SJCRH30 (cell line): ENCODE measurements around the gene OR6K6. TPM values are rescaled to one million over a fixed set of nuclear protein-coding genes. Genes with fewer than 3 reads are reported as not detected.

Experiments used
- DNase-seq, 2 experiments: peaks; one replicate each; pipeline ENCODE4 v3.0.0-alpha.2; 2015 to 2020
- H3K27ac ChIP-seq: fragments of 250-450 bp; sonication (Bioruptor Pico); 2 replicates; pipeline ENCODE4 v1.5.1; 2020; ENCODE audit warnings: mild to moderate bottlenecking, moderate library complexity
- H3K27me3 ChIP-seq: fragments of 250-450 bp; sonication (Bioruptor Pico); 2 replicates; pipeline ENCODE4 v1.5.1; 2020; ENCODE audit warnings: mild to moderate bottlenecking, moderate library complexity
- H3K36me3 ChIP-seq: fragments of 250-450 bp; sonication (Bioruptor Pico); 2 replicates; pipeline ENCODE4 v1.5.1; 2020; ENCODE audit warnings: mild to moderate bottlenecking, moderate library complexity
- H3K4me1 ChIP-seq: fragments of 250-450 bp; sonication (Bioruptor Pico); 2 replicates; pipeline ENCODE4 v1.5.1; 2020; ENCODE audit warnings: mild to moderate bottlenecking, moderate library complexity
- H3K4me3 ChIP-seq: fragments of 250-450 bp; sonication (Bioruptor Pico); 2 replicates; pipeline ENCODE4 v1.5.1; 2020; ENCODE audit warnings: mild to moderate bottlenecking, moderate library complexity
- H3K9me3 ChIP-seq: fragments of 250-450 bp; sonication (Bioruptor Pico); replicated peaks from 2 replicates; pipeline ENCODE4 v1.5.1; 2020; ENCODE audit warnings: mild to moderate bottlenecking, moderate library complexity
- total RNA-seq: library from RNA; depleted of rRNA; stranded (reverse); fragments of >200 nt; shearing (Covaris generic); gene quantifications from 2 replicates; pipeline ENCODE4 v1.2.3, GENCODE V29; 2014; rRNA removed

OR6K6 gene
- total RNA-seq, 1 experiment from 2014 or later: not detected

DNA sequence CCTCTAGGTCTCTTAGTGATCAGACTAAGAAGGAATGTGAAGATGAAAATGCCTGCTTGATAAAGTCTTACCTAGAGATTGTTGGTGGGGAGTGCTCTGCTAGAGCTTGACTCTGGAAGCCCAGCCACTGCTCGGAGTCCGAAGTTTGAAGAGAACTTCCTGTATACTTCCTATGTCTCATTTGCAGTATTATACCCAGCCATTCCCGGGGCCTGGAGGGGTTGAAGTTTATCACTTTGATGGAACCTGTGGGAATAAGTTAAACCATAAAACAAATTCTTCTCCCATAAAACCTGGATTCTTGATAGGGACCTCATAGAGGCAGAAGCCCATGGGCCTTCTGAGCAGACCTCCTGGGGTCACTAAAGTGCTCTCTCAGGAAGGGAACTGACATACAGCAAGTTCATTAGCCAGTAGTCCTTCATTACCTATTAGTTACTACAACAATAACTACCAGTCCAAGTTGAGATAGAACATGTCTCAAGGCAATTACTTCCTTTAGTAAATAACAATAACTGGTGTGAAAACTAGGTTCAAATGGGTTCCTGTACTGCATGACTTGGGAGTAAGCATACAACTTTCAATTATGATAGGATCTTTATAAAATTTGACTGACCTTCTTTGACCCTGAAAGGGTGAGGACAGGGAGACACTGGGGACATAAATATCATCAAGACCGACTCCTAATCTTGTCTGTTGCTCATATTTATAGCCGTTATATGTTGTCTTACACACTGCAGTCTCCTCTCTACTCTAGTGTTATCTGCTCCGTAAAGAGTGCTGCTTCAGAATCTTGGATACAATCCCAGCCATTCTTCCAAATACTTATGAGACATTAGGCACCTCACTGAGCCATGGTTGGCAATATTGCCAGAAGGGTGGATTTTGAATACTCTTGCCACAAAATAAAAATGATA lies 17.7 kb downstream of the OR6K6 start, which contains the start of gene OR6N1:
Gene OR6N1, minus strand, starts transcription at position 246 of the 917 bp plus-strand sequence. CDS start 5,513 bp downstream, outside the sequence.
- Histone ChIP-seq H3K4me3 (no peak within 1 kb of the TSS), H3K4me1 (no peaks in the 10 kb centered on the region), H3K27ac (no peak within 1 kb of the TSS), H3K36me3 (no peaks in the 10 kb centered on the region), H3K9me3 (no peaks in the 10 kb centered on the region), H3K27me3 (no peaks in the 10 kb centered on the region)
- DNase-seq: no peak

DNA sequence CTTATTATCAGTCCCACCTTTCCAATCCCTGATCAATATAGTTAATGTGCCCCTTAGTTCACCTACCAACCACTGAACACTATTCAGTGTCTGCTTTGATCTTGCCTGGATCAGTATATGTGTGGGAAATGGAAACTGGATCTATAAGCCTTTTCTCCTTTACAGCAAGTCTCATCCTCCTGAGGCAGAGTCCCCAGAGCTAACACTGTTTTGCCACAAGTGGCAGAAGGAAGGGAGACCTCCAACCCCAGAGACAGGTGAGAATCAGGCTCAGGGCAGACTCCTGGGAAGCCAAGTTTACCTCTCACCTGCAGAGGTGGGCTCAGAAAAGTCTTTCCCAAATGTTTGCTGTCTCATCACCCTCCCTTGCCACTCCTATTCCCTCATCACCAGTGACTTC lies 26.6 kb downstream of the OR6K6 start, which contains the start of gene OR6N2:
Gene OR6N2, minus strand, starts transcription at position 101 of the 400 bp plus-strand sequence. CDS start 3,569 bp downstream, outside the sequence.
- Histone ChIP-seq H3K36me3 (no peaks in the 10 kb centered on the region), H3K4me3 (no peak within 1 kb of the TSS), H3K9me3 (no peaks in the 10 kb centered on the region), H3K27me3 (no peaks in the 10 kb centered on the region), H3K27ac (no peak within 1 kb of the TSS), H3K4me1 (no peaks in the 10 kb centered on the region)
- DNase-seq: no peak

DNA sequence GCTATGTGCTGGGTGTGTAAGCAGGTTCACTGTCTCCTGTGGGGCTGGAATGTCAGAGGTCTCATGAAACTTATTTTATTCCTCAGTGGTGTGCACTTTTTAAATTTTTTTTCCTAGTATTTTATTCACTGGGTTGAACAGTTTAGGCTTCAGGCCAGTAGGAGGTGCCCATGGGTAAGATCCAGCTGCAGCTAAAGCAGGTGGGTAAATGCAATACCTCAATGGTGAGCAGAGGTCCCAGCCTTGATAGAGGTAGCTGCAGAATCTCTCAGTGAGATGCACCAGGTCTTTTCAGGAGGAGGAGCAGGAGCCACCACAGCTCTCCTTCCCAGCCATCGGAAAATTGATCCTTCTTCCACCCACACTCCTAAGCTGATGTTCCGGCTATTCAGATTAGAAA lies 39.1 kb downstream of the OR6K6 start:
- Histone ChIP-seq H3K9me3 (no peaks in the 10 kb centered on the region), H3K27ac (no peak overlapping the region), H3K4me1 (no peaks in the 10 kb centered on the region), H3K4me3 (no peak overlapping the region), H3K27me3 (no peaks in the 10 kb centered on the region), H3K36me3 (no peaks in the 10 kb centered on the region)
- peak in 1 of 2 experiments; percentile 5 for DNase-seq

DNA sequence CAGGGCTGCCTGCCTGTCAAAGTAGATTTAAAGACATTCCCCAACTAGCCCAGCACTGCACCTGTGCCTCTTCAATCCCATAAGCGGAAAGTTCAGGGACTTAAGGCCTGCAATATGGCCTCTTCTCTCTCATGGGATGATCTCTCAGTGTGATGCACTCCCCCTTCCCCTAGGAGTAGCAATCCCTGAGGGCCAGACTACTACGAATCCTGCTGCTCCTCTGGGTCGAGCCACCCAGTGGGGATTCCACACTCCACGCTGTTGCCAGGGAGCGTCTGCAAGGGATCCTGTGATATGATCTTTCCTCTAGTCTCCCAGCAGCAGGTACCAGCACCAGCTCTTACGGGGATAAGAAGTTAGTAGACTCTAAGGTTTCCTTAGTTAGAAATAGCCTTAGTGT lies 39.7 kb downstream of the OR6K6 start:
- Histone ChIP-seq H3K27ac (no peak overlapping the region), H3K27me3 (no peaks in the 10 kb centered on the region), H3K4me3 (no peak overlapping the region), H3K36me3 (no peaks in the 10 kb centered on the region), H3K4me1 (no peaks in the 10 kb centered on the region), H3K9me3 (no peaks in the 10 kb centered on the region)
- DNase-seq: no peak

DNA sequence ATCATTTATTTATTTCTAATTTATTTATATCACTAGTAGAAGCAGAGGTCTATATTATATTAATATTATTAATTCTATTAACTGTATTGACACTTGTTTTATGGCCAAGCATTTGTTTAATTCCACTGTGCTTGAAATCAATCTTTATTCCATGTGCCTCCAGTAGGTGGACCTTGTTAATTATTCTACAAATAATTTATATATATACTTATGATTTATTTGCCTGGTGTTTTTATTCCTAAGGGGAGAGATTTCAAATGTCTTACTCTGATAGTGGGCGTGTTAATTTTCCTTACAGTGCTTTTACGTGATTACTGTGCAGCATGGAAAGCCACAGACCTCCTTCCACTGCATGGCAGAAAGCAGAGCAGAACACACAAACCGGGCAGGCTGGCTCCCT lies 44.0 kb downstream of the OR6K6 start:
- Histone ChIP-seq H3K9me3 (no peaks in the 10 kb centered on the region), H3K27ac (no peak overlapping the region), H3K4me3 (no peak overlapping the region), H3K4me1 (no peaks in the 10 kb centered on the region), H3K36me3 (no peaks in the 10 kb centered on the region), H3K27me3 (no peaks in the 10 kb centered on the region)
- DNase-seq: no peak

DNA sequence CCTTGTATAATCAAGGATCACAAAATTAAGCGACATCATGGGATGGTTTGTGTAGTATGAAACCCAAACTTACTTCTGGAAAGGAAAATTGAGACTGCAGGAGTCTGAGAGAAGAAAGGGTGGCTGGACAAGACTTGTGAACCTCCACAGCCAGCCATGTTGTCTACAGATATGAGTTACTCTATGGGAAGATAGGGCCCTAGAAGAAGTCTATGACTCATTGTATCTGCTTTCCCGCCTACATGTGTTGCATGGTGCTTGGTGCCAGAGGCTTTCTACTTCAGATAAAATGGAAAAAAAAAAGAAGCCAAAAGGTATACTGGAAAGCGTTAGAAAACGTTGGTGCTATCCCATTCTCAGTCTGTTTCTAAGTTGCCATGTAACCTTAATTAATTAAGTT lies 45.2 kb downstream of the OR6K6 start:
- H3K4me1 ChIP-seq: no peaks in the 10 kb centered on the region
- no peak overlapping the region for H3K4me3 ChIP-seq
- H3K36me3 ChIP-seq: no peaks in the 10 kb centered on the region
- H3K9me3 ChIP-seq: no peaks in the 10 kb centered on the region
- DNase-seq: no peak
- no peaks in the 10 kb centered on the region for H3K27me3 ChIP-seq
- H3K27ac ChIP-seq: no peak overlapping the region

DNA sequence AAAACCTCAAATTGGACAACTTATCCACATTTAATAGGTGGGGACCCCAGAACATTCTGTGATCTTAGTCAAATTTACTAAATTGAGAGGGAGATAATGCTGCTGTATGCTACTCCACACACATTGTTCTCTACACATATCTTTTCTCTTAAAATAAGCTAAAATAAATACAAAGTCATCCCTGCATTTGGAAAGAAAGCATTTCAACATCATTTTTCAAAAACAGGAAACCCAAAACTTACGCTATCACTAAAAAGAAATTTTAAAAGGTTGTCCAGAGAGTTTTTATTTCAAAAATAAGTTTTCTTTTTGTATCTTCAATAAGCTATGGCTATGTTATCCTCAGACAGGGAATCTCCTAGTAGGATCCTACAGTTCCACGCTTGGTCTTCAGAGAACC lies 46.0 kb downstream of the OR6K6 start:
- no peak overlapping the region for H3K4me3 ChIP-seq
- no peaks in the 10 kb centered on the region for H3K36me3 ChIP-seq
- DNase-seq: no peak
- no peaks in the 10 kb centered on the region for H3K27me3 ChIP-seq
- no peak overlapping the region for H3K27ac ChIP-seq
- no peaks in the 10 kb centered on the region for H3K4me1 ChIP-seq
- no peaks in the 10 kb centered on the region for H3K9me3 ChIP-seq

DNA sequence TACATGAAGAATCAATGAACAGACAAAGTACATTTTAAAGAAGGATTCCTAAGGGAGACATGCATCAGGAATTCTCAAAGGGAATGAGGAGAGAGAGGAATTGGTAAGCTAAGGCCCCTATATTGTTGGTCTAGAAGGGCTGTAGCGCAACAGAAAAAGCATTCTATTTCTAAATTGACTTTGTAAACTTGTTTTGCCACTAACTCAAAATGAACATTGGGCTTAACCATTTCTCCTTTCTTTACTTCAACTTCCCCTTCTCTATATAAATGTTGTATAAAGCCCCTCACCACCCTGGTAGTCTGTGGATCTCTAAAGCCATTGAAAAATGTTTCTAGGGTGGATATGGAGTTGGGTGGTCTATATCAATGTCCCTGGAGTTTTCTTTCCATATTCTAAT lies 46.9 kb downstream of the OR6K6 start:
- Histone ChIP-seq H3K9me3 (no peaks in the 10 kb centered on the region), H3K4me1 (no peaks in the 10 kb centered on the region), H3K27ac (no peak overlapping the region), H3K36me3 (no peaks in the 10 kb centered on the region), H3K4me3 (no peak overlapping the region), H3K27me3 (no peaks in the 10 kb centered on the region)
- no peak for DNase-seq

DNA sequence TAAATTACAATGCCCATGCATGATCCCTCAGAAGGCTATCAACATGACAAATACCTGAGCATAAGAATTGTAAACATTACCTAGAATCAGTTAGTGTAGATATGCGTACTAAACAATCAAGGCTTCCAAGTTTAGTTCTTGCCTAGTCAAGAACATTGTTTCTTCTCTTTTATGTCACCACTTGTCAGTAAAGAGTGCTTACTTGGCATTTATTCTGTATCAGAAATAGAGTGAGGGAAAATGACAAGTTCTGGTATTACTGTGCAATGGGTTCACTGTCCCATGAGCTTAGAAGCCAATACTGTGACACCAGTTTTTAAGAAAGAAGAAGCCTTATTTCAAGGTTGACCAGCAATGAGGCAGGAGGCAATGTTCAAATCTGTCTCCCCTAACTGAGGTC lies 49.2 kb downstream of the OR6K6 start:
- Histone ChIP-seq H3K27ac (no peak overlapping the region), H3K4me3 (no peak overlapping the region), H3K9me3 (no peaks in the 10 kb centered on the region), H3K36me3 (no peaks in the 10 kb centered on the region), H3K4me1 (no peaks in the 10 kb centered on the region), H3K27me3 (no peaks in the 10 kb centered on the region)
- DNase-seq: no peak

Other genes with a start within 250 kb of the OR6K6 start
- not detected in 2 replicates for gene OR6Y1, start 200.3 kb upstream of the OR6K6 start, total RNA-seq
- not detected in 2 replicates for gene OR6P1, start 184.1 kb upstream of the OR6K6 start, total RNA-seq
- not detected in 2 replicates for gene OR10X1, start 174.8 kb upstream of the OR6K6 start, total RNA-seq
- not detected in 2 replicates for gene OR10Z1, start 149.5 kb upstream of the OR6K6 start, total RNA-seq
- gene SPTA1, start 68.0 kb upstream of the OR6K6 start, total RNA-seq: not detected in 2 replicates
- gene OR6K2, start 54.1 kb upstream of the OR6K6 start, total RNA-seq: not detected in 2 replicates
- gene OR6K3, start 34.0 kb upstream of the OR6K6 start, total RNA-seq: not detected in 2 replicates
- gene OR6N1, start 17.5 kb downstream of the OR6K6 start, total RNA-seq: not detected in 2 replicates
- gene OR6N2, start 26.5 kb downstream of the OR6K6 start, total RNA-seq: not detected in 2 replicates
- not detected in 2 replicates for gene MNDA, start 76.6 kb downstream of the OR6K6 start, total RNA-seq
- gene PYHIN1, start 176.8 kb downstream of the OR6K6 start, total RNA-seq: not detected in 2 replicates